Suprapubic skin (tissue), 4 donors: Measurements from ENCODE around the gene CAMKV.

Source experiments
- EP300 ChIP-seq: sonication (generic); formaldehyde crosslinking; IDR thresholded peaks from one replicate; pipeline ENCODE4 v1.6.1; 2017; ENCODE audit warnings: antibody characterized with exemption
- POLR2A ChIP-seq, 2 donors: fragments of 450-650 bp; IDR thresholded peaks; one replicate each; pipeline ENCODE4 v1.6.1; 2017; ENCODE audit warnings: antibody characterized with exemption in 2 of 2, mild to moderate bottlenecking in 2 of 2, moderate library complexity in 2 of 2
- POLR2AphosphoS5 ChIP-seq, 3 donors: sonication (generic); formaldehyde crosslinking; IDR thresholded peaks; one replicate each; pipeline ENCODE4 v1.6.1; 2017; ENCODE audit warnings: antibody characterized with exemption in 3 of 3
- TF ChIP-seq, protein P1 (sequence below), 2 donors: fragments of 200-600 bp in 1 of 2; fragments of 450-650 bp in 1 of 2; sonication (generic) in 1 of 2; IDR thresholded peaks; one replicate each; pipeline ENCODE4 v1.5.1; 2016 to 2019; ENCODE audit warnings: antibody characterized with exemption in 2 of 2, mild to moderate bottlenecking in 1 of 2, moderate library complexity in 1 of 2

DNA sequence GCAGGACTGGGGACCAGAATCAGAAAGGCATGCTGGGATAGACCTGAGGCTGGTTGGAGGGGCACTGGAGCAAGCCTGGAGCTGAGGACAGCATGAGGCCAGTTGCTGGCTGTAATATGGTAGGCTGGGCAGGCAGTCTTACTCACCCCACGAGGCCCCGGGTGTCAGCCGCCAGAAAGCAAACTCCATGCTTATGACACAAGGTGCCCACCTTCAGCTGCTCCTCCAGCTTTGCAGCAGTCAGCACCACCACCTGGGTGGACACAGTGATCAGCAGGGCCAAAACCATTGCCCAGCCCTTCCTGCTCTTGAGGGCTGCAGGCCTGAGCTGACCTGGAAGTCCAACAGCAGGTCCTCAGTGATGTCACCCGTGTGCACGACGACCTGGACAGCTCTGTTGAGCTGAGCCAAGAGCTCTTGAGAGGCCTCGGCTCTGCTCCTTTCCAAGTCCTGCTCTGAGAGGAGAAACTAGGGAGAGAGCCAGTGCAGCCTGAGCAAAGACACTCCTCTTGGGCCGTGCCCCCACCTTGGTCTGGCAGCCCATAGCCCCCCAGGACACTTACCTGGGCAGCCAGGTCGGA is 56.7 kb downstream of the CAMKV start:
- TF ChIP-seq, protein P1, sequence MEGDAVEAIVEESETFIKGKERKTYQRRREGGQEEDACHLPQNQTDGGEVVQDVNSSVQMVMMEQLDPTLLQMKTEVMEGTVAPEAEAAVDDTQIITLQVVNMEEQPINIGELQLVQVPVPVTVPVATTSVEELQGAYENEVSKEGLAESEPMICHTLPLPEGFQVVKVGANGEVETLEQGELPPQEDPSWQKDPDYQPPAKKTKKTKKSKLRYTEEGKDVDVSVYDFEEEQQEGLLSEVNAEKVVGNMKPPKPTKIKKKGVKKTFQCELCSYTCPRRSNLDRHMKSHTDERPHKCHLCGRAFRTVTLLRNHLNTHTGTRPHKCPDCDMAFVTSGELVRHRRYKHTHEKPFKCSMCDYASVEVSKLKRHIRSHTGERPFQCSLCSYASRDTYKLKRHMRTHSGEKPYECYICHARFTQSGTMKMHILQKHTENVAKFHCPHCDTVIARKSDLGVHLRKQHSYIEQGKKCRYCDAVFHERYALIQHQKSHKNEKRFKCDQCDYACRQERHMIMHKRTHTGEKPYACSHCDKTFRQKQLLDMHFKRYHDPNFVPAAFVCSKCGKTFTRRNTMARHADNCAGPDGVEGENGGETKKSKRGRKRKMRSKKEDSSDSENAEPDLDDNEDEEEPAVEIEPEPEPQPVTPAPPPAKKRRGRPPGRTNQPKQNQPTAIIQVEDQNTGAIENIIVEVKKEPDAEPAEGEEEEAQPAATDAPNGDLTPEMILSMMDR (IDR thresholded peaks at IDR 0.05), result no peak
- no peak for TF ChIP-seq POLR2A (IDR thresholded peaks at IDR 0.05)
- no peak for TF ChIP-seq EP300
- no peak for TF ChIP-seq POLR2AphosphoS5 (IDR thresholded peaks at IDR 0.05)
